Measurements from ENCODE around the gene VSTM4.

Gene VSTM4

GRCh38 chr10:49138361-49138891 lies 23.1 kb upstream of the VSTM4 start:
- DNase-seq (ENCODE audit: low spot score in 2 of 2) = no peak
- in situ Hi-C loops (cut with MboI; ENCODE audit: low sequenced_read_pairs) = no loop called here
- Histone ChIP-seq H3K36me3 (replicated peaks) (no peaks in the 10 kb centered on the region), H3K27me3 (ENCODE audit: low read depth) (no peaks in the 10 kb centered on the region), H3K9me3 (no peaks in the 10 kb centered on the region), H3K4me1 (no peaks in the 10 kb centered on the region), H3K4me3 (no peak overlapping the region)

- in situ Hi-C loops (cut with MboI; ENCODE audit: low sequenced_read_pairs) = no loop called here
These were observed 21.2 kb upstream of the VSTM4 start for GRCh38 chr10:49136525-49136924.

GRCh38 chr10:49135575-49136313 lies 20.4 kb upstream of the VSTM4 start:
- H3K4me1 ChIP-seq = no peaks in the 10 kb centered on the region
- no peaks in the 10 kb centered on the region for H3K9me3 ChIP-seq
- no peaks in the 10 kb centered on the region for H3K27me3 ChIP-seq (ENCODE audit: low read depth)
- H3K36me3 ChIP-seq (replicated peaks) = no peaks in the 10 kb centered on the region
- DNase-seq (ENCODE audit: low spot score in 2 of 2) = no peak
- in situ Hi-C loops (cut with MboI; ENCODE audit: low sequenced_read_pairs) = no loop called here
- H3K4me3 ChIP-seq = no peak overlapping the region

More at GRCh38 chr10:49136525-49136924, 21.2 kb upstream of the VSTM4 start:
- H3K27me3 ChIP-seq (ENCODE audit: low read depth) = no peaks in the 10 kb centered on the region
- H3K9me3 ChIP-seq = no peaks in the 10 kb centered on the region
- H3K4me1 ChIP-seq = no peaks in the 10 kb centered on the region
- no peaks in the 10 kb centered on the region for H3K36me3 ChIP-seq (replicated peaks)
- no peak for DNase-seq (ENCODE audit: low spot score in 2 of 2)
- H3K4me3 ChIP-seq = no peak overlapping the region

GRCh38 chr10:49134327-49134726 lies 19.0 kb upstream of the VSTM4 start:
- no peak for DNase-seq (ENCODE audit: low spot score in 2 of 2)
- in situ Hi-C loops (cut with MboI; ENCODE audit: low sequenced_read_pairs) = no loop called here
- Histone ChIP-seq H3K36me3 (replicated peaks) (no peaks in the 10 kb centered on the region), H3K4me3 (no peak overlapping the region), H3K4me1 (no peaks in the 10 kb centered on the region), H3K9me3 (no peaks in the 10 kb centered on the region), H3K27me3 (ENCODE audit: low read depth) (no peaks in the 10 kb centered on the region)

- in situ Hi-C loops (cut with MboI; ENCODE audit: low sequenced_read_pairs) = no loop called here
- no peak within 1 kb of the TSS for H3K4me3 ChIP-seq
- no peaks in the 10 kb centered on the region for H3K36me3 ChIP-seq (replicated peaks)
- H3K4me1 ChIP-seq = no peaks in the 10 kb centered on the region
- no peak for DNase-seq (ENCODE audit: low spot score in 2 of 2)
- H3K27me3 ChIP-seq (ENCODE audit: low read depth) = no peaks in the 10 kb centered on the region
- no peaks in the 10 kb centered on the region for H3K9me3 ChIP-seq
These were observed 18.5 kb upstream of the VSTM4 start, which contains the start of gene FAM170B for GRCh38 chr10:49133706-49134248. Gene FAM170B (minus strand): TSS chr10:49134021. CDS start chr10:49133918, 103 bp downstream.

- H3K36me3 ChIP-seq (replicated peaks) = no peaks in the 10 kb centered on the region
- in situ Hi-C loops (cut with MboI; ENCODE audit: low sequenced_read_pairs) = no loop called here
- no peaks in the 10 kb centered on the region for H3K4me1 ChIP-seq
- no peak for DNase-seq (ENCODE audit: low spot score in 2 of 2)
- no peaks in the 10 kb centered on the region for H3K9me3 ChIP-seq
- no peaks in the 10 kb centered on the region for H3K27me3 ChIP-seq (ENCODE audit: low read depth)
- no peak overlapping the region for H3K4me3 ChIP-seq
These were observed 17.0 kb upstream of the VSTM4 start for GRCh38 chr10:49132362-49132737.

GRCh38 chr10:49131507-49132361 lies 16.4 kb upstream of the VSTM4 start:
- H3K4me3 ChIP-seq = no peak overlapping the region
- H3K36me3 ChIP-seq (replicated peaks) = no peaks in the 10 kb centered on the region
- no peaks in the 10 kb centered on the region for H3K4me1 ChIP-seq
- no peak for DNase-seq (ENCODE audit: low spot score in 2 of 2)
- H3K9me3 ChIP-seq = no peaks in the 10 kb centered on the region
- in situ Hi-C loops (cut with MboI; ENCODE audit: low sequenced_read_pairs) = no loop called here
- no peaks in the 10 kb centered on the region for H3K27me3 ChIP-seq (ENCODE audit: low read depth)

- no peaks in the 10 kb centered on the region for H3K4me1 ChIP-seq
- H3K9me3 ChIP-seq = no peaks in the 10 kb centered on the region
- no peaks in the 10 kb centered on the region for H3K27me3 ChIP-seq (ENCODE audit: low read depth)
- DNase-seq (ENCODE audit: low spot score in 2 of 2) = no peak
- H3K36me3 ChIP-seq (replicated peaks) = no peaks in the 10 kb centered on the region
- in situ Hi-C loops (cut with MboI; ENCODE audit: low sequenced_read_pairs) = no loop called here
- H3K4me3 ChIP-seq = no peak overlapping the region
These were observed 14.1 kb upstream of the VSTM4 start for GRCh38 chr10:49129376-49129775.

- in situ Hi-C loops (cut with MboI; ENCODE audit: low sequenced_read_pairs) = no loop called here
- DNase-seq (ENCODE audit: low spot score in 2 of 2) = no peak
- Histone ChIP-seq H3K4me3 (no peak overlapping the region), H3K27me3 (ENCODE audit: low read depth) (no peaks in the 10 kb centered on the region), H3K36me3 (replicated peaks) (no peaks in the 10 kb centered on the region), H3K9me3 (no peaks in the 10 kb centered on the region), H3K4me1 (no peaks in the 10 kb centered on the region)
These were observed 13.5 kb upstream of the VSTM4 start for GRCh38 chr10:49128854-49129253.

- in situ Hi-C loops (cut with MboI; ENCODE audit: low sequenced_read_pairs) = no loop called here
- no peaks in the 10 kb centered on the region for H3K4me1 ChIP-seq
- no peak overlapping the region for H3K4me3 ChIP-seq
- H3K9me3 ChIP-seq = no peaks in the 10 kb centered on the region
- no peaks in the 10 kb centered on the region for H3K27me3 ChIP-seq (ENCODE audit: low read depth)
- no peaks in the 10 kb centered on the region for H3K36me3 ChIP-seq (replicated peaks)
- DNase-seq (ENCODE audit: low spot score in 2 of 2) = no peak
These were observed 8.9 kb upstream of the VSTM4 start for GRCh38 chr10:49123981-49124950.

- in situ Hi-C loops (cut with MboI; ENCODE audit: low sequenced_read_pairs) = no loop called here
- Histone ChIP-seq H3K9me3 (no peaks in the 10 kb centered on the region), H3K4me1 (no peaks in the 10 kb centered on the region), H3K4me3 (no peak overlapping the region), H3K27me3 (ENCODE audit: low read depth) (no peaks in the 10 kb centered on the region), H3K36me3 (replicated peaks) (no peaks in the 10 kb centered on the region)
- DNase-seq (ENCODE audit: low spot score in 2 of 2) = no peak
These were observed 5.6 kb upstream of the VSTM4 start for GRCh38 chr10:49120911-49121310.

GRCh38 chr10:49119746-49120145 lies 4.4 kb upstream of the VSTM4 start:
- H3K4me1 ChIP-seq = no peaks in the 10 kb centered on the region
- H3K27me3 ChIP-seq (ENCODE audit: low read depth) = no peaks in the 10 kb centered on the region
- H3K36me3 ChIP-seq (replicated peaks) = no peaks in the 10 kb centered on the region
- in situ Hi-C loops (cut with MboI; ENCODE audit: low sequenced_read_pairs) = no loop called here
- H3K4me3 ChIP-seq = no peak overlapping the region
- H3K9me3 ChIP-seq = no peaks in the 10 kb centered on the region
- DNase-seq (ENCODE audit: low spot score in 2 of 2) = no peak

GRCh38 chr10:49118430-49119074 lies 3.2 kb upstream of the VSTM4 start:
- no peaks in the 10 kb centered on the region for H3K4me1 ChIP-seq
- no peaks in the 10 kb centered on the region for H3K9me3 ChIP-seq
- no peaks in the 10 kb centered on the region for H3K27me3 ChIP-seq (ENCODE audit: low read depth)
- no peaks in the 10 kb centered on the region for H3K36me3 ChIP-seq (replicated peaks)
- H3K4me3 ChIP-seq = no peak overlapping the region
- no peak for DNase-seq (ENCODE audit: low spot score in 2 of 2)
- in situ Hi-C loops (cut with MboI; ENCODE audit: low sequenced_read_pairs) = no loop called here
